A549 treated with DMSO at 1 μM for 4 hours (cell line): ENCODE measurements around the gene RFXANK. TPM values are rescaled to one million over a fixed set of nuclear protein-coding genes. Genes with fewer than 3 reads are reported as not detected.

ENCODE experiments used
- total RNA-seq: library from RNA; stranded (reverse); fragments of 200-300 nt; extraction: Qiagen RNA extraction; gene quantifications from 5 replicates; pipeline ENCODE4 v1.2.3, GENCODE V29; 2022; ENCODE audit warnings: low read depth

The RFXANK gene
- total RNA-seq, result 35.9 to 46.1 TPM (median 44.8 TPM) in 5 replicates

GRCh38 chr19:19192078-19192882, at the start of gene RFXANK, which contains the start of gene BORCS8:
Gene RFXANK (plus strand): TSS chr19:19192258. CDS start chr19:19193947, 1,689 bp downstream.
Gene BORCS8 (minus strand): TSS chr19:19192152. CDS start chr19:19192117, 35 bp downstream.

GRCh38 chr19:19170053-19170872, 21.8 kb upstream of the RFXANK start, which contains the start of gene MEF2B:
Gene MEF2B (minus strand): TSS chr19:19170263. CDS start chr19:19150735, 19,528 bp downstream.

GRCh38 chr19:19203012-19203856, 11.2 kb downstream of the RFXANK start, which contains the start of gene NR2C2AP:
Gene NR2C2AP (minus strand): TSS chr19:19203414. CDS start chr19:19203060, 354 bp downstream.

DNA sequence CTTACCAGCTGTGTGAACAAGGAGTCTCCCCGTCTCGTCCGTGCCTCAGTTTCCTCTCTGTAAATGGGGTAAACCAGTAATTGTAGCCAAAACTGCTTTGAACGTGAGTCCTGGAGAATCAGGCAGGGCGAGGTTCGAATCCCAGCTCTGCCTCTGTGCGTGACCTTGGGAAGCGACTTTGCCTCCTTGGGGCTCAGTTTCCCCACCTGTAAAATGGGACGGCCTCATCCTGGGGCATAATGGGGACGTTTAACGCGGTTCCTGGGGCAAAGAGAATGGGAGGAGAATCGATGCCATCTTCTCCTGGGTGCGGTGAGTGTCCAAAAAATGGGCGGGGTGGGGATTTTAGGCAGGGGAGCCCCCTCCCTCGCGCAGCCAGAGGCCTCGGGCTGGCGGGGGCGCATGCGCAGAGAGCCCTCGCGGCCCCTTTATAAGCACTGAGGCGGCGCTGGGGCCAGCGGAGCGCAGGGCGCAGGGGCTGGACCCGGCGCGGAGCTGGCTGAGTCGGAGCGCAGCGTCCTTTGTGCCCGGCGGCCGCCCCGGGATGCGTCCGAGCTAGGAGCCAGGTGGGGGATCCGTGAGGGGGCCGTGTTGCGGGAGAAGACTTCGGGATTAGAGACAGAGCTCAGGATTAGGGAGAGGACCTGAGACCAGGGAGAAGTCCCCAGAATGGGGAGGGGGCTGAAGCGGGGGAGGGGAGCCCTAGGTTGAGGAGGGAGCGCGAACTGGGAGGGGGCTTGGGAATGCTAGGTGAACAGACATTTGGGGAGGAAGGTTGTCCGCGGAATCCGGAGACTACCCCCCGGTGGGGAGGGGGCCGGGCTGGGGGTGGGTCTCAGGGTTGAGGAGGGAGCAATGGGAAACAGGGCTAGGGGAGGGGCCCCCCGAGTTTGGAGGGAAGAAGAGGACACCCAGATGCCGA, 19.7 kb downstream of the RFXANK start, which contains the start of gene NCAN:
TSS of gene NCAN (plus strand) at position 460 of the 922 bp plus-strand sequence. CDS start 4,996 bp downstream, outside the sequence.

Other genes starting within 250 kb of the RFXANK start
- gene SUGP2, start 158.7 kb upstream of the RFXANK start, total RNA-seq, result 22.0 to 36.1 TPM (median 33.5 TPM) in 5 replicates
- gene ARMC6, start 158.7 kb upstream of the RFXANK start, total RNA-seq, result 22.6 to 31.4 TPM (median 28.3 TPM) in 5 replicates
- gene SLC25A42, start 128.3 kb upstream of the RFXANK start, total RNA-seq, result 0.43 to 1.1 TPM (median 0.89 TPM) in 5 replicates
- 20.8 to 29.2 TPM (median 24.8 TPM) in 5 replicates for gene TMEM161A, start 53.8 kb upstream of the RFXANK start, total RNA-seq
- gene MEF2B, start 22.0 kb upstream of the RFXANK start, total RNA-seq, result 0.35 to 0.74 TPM (median 0.69 TPM) in 5 replicates
- 10.1 to 12.1 TPM (median 11.4 TPM) in 5 replicates for gene BORCS8, start 106 bp upstream of the RFXANK start, total RNA-seq
- gene NR2C2AP, start 11.2 kb downstream of the RFXANK start, total RNA-seq, result 26.9 to 34.5 TPM (median 33.5 TPM) in 5 replicates
- 0.03 to 0.20 TPM (median 0.09 TPM) in 4 of 5 replicates, not detected in the other for gene NCAN, start 19.7 kb downstream of the RFXANK start, total RNA-seq
- gene TM6SF2, start 81.0 kb downstream of the RFXANK start, total RNA-seq, result 0.38 to 1.1 TPM (median 0.84 TPM) in 5 replicates
- 22.3 to 27.9 TPM (median 25.6 TPM) in 5 replicates for gene SUGP1, start 128.3 kb downstream of the RFXANK start, total RNA-seq
- 11.7 to 15.5 TPM (median 14.2 TPM) in 5 replicates for gene MAU2, start 128.6 kb downstream of the RFXANK start, total RNA-seq
- gene GATAD2A, start 213.4 kb downstream of the RFXANK start, total RNA-seq, result 47.6 to 63.0 TPM (median 52.4 TPM) in 5 replicates